ENCODE results near the gene SYPL1.

The SYPL1 gene

GRCh38 chr7:106049139-106049752 lies 62.9 kb downstream of the SYPL1 start:
- Histone ChIP-seq H3K27ac (ENCODE audit: extremely low read depth, low read depth, low read length) (no peak overlapping the region), H3K9me3 (ENCODE audit: control insufficient read depth, insufficient read depth, low read depth, low read length) (no peaks in the 10 kb centered on the region), H3K4me3 (ENCODE audit: low read depth, low read length) (no peak overlapping the region), H3K4me1 (ENCODE audit: control insufficient read depth, insufficient read depth, low read length) (peaks cover 3% of the 10 kb centered on the region; the same call in 1 of the 2 replicates), H3K36me3 (ENCODE audit: control insufficient read depth in 2 of 2, insufficient read depth in 1 of 2, low read length in 2 of 2) (no peaks in the 10 kb centered on the region)
- TF ChIP-seq, protein P1, sequence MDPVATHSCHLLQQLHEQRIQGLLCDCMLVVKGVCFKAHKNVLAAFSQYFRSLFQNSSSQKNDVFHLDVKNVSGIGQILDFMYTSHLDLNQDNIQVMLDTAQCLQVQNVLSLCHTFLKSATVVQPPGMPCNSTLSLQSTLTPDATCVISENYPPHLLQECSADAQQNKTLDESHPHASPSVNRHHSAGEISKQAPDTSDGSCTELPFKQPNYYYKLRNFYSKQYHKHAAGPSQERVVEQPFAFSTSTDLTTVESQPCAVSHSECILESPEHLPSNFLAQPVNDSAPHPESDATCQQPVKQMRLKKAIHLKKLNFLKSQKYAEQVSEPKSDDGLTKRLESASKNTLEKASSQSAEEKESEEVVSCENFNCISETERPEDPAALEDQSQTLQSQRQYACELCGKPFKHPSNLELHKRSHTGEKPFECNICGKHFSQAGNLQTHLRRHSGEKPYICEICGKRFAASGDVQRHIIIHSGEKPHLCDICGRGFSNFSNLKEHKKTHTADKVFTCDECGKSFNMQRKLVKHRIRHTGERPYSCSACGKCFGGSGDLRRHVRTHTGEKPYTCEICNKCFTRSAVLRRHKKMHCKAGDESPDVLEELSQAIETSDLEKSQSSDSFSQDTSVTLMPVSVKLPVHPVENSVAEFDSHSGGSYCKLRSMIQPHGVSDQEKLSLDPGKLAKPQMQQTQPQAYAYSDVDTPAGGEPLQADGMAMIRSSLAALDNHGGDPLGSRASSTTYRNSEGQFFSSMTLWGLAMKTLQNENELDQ (tag by site-specific recombination; IDR thresholded peaks at IDR 0.05; ENCODE audit: low read depth) = no peak
- no peak for TF ChIP-seq ZBTB20 (tag by site-specific recombination; IDR thresholded peaks at IDR 0.05)
- no peak for TF ChIP-seq ZSCAN23 (tag by site-specific recombination; IDR thresholded peaks at IDR 0.05)
- TF ChIP-seq ZNF239 (tag by site-specific recombination; IDR thresholded peaks at IDR 0.05) = no peak
- TF ChIP-seq ZNF558 (tag by site-specific recombination; IDR thresholded peaks at IDR 0.05) = no peak
- no peak for TF ChIP-seq ZNF623 (tag by site-specific recombination; IDR thresholded peaks at IDR 0.05)
- POLR2A ChIA-PET = interaction anchor here (0.6 kb wide), 1 partner anchor 108 kb away, joined by 3 read pairs; no protein-coding TSS in a partner anchor
- CTCF ChIA-PET = interaction anchor here (0.6 to 3.0 kb wide), 3 partner anchors 104 to 287 kb away, joined by 3 to 27 read pairs (median 5); no protein-coding TSS in a partner anchor

GRCh38 chr7:106048706-106049020 lies 63.4 kb downstream of the SYPL1 start:
- Histone ChIP-seq H3K9me3 (ENCODE audit: control insufficient read depth, insufficient read depth, low read depth, low read length) (no peaks in the 10 kb centered on the region), H3K4me3 (ENCODE audit: low read depth, low read length) (no peak overlapping the region), H3K4me1 (ENCODE audit: control insufficient read depth, insufficient read depth, low read length) (peaks cover 3% of the 10 kb centered on the region; the same call in 1 of the 2 replicates), H3K27ac (ENCODE audit: extremely low read depth, low read depth, low read length) (no peak overlapping the region), H3K36me3 (ENCODE audit: control insufficient read depth in 2 of 2, insufficient read depth in 1 of 2, low read length in 2 of 2) (no peaks in the 10 kb centered on the region)
- CTCF ChIA-PET = interaction anchor here (0.6 to 1.1 kb wide), 2 partner anchors 100 to 112 kb away, joined by 3 read pairs; no protein-coding TSS in a partner anchor
- POLR2A ChIA-PET = interaction anchor here (0.6 kb wide), 1 partner anchor 108 kb away, joined by 3 read pairs; no protein-coding TSS in a partner anchor
- TF ChIP-seq RBAK (tag by site-specific recombination; IDR thresholded peaks at IDR 0.05) = no peak
- TF ChIP-seq ZNF621 (tag by site-specific recombination; IDR thresholded peaks at IDR 0.05) = no peak
- no peak for TF ChIP-seq ZBTB21 (tag by site-specific recombination; IDR thresholded peaks at IDR 0.05)
- TF ChIP-seq PRDM1 (tag by site-specific recombination; IDR thresholded peaks at IDR 0.05) = no peak
- no peak for TF ChIP-seq ZNF610 (tag by site-specific recombination; IDR thresholded peaks at IDR 0.05; ENCODE audit: borderline replicate concordance)
- no peak for TF ChIP-seq ZNF670 (tag by site-specific recombination; IDR thresholded peaks at IDR 0.05; ENCODE audit: low read depth)
- TF ChIP-seq ZNF629 (tag by site-specific recombination; IDR thresholded peaks at IDR 0.05) = no peak
- no peak for TF ChIP-seq GLI2 (tag by site-specific recombination; IDR thresholded peaks at IDR 0.05; ENCODE audit: borderline replicate concordance, low read depth)
- no peak for TF ChIP-seq ZNF837 (tag by site-specific recombination; IDR thresholded peaks at IDR 0.05)
- no peak for TF ChIP-seq ZFP41 (tag by site-specific recombination; IDR thresholded peaks at IDR 0.05; ENCODE audit: borderline replicate concordance)
- TF ChIP-seq, protein P2, sequence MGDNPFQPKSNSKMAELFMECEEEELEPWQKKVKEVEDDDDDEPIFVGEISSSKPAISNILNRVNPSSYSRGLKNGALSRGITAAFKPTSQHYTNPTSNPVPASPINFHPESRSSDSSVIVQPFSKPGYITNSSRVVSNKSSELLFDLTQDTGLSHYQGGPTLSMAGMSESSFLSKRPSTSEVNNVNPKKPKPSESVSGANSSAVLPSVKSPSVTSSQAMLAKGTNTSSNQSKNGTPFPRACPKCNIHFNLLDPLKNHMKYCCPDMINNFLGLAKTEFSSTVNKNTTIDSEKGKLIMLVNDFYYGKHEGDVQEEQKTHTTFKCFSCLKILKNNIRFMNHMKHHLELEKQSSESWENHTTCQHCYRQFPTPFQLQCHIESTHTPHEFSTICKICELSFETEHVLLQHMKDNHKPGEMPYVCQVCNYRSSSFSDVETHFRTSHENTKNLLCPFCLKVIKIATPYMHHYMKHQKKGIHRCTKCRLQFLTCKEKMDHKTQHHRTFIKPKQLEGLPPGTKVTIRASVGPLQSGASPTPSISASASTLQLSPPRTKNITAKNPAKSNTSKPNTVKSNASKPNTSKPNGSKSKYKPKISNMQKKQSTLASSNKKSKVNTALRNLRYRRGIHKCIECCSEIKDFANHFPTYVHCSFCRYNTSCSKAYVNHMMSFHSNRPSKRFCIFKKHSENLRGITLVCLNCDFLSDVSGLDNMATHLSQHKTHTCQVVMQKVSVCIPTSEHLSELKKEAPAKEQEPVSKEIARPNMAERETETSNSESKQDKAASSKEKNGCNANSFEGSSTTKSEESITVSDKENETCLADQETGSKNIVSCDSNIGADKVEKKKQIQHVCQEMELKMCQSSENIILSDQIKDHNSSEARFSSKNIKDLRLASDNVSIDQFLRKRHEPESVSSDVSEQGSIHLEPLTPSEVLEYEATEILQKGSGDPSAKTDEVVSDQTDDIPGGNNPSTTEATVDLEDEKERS (tag by site-specific recombination; IDR thresholded peaks at IDR 0.05) = no peak
- TF ChIP-seq ZNF707 (tag by site-specific recombination; IDR thresholded peaks at IDR 0.05) = no peak
- no peak for TF ChIP-seq ZNF596 (tag by site-specific recombination; IDR thresholded peaks at IDR 0.05)
- no peak for TF ChIP-seq ZBTB48 (tag by site-specific recombination; IDR thresholded peaks at IDR 0.05)
- no peak for TF ChIP-seq ZSCAN5A (tag by site-specific recombination; IDR thresholded peaks at IDR 0.05)
- TF ChIP-seq KLF10 (tag by site-specific recombination; IDR thresholded peaks at IDR 0.05) = no peak
- TF ChIP-seq ZNF132 (tag by site-specific recombination; IDR thresholded peaks at IDR 0.05; ENCODE audit: borderline replicate concordance) = no peak
- TF ChIP-seq ZNF239 (tag by site-specific recombination; IDR thresholded peaks at IDR 0.05) = no peak
- TF ChIP-seq IKZF3 (tag by site-specific recombination; IDR thresholded peaks at IDR 0.05) = no peak

Data from HEK293 (cell line).